ENCODE data around the gene CALCOCO1.

GRCh38 chr12:53743266-53744129 lies 16.2 kb upstream of the CALCOCO1 start:
- no peak for TF ChIP-seq POLR2A (IDR thresholded peaks at IDR 0.05)
- TF ChIP-seq, protein P1, sequence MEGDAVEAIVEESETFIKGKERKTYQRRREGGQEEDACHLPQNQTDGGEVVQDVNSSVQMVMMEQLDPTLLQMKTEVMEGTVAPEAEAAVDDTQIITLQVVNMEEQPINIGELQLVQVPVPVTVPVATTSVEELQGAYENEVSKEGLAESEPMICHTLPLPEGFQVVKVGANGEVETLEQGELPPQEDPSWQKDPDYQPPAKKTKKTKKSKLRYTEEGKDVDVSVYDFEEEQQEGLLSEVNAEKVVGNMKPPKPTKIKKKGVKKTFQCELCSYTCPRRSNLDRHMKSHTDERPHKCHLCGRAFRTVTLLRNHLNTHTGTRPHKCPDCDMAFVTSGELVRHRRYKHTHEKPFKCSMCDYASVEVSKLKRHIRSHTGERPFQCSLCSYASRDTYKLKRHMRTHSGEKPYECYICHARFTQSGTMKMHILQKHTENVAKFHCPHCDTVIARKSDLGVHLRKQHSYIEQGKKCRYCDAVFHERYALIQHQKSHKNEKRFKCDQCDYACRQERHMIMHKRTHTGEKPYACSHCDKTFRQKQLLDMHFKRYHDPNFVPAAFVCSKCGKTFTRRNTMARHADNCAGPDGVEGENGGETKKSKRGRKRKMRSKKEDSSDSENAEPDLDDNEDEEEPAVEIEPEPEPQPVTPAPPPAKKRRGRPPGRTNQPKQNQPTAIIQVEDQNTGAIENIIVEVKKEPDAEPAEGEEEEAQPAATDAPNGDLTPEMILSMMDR (IDR thresholded peaks at IDR 0.05): peak; percentile 88 to 93 (median 92)

Measured in breast epithelium (tissue), 3 donors.